Natural killer cell (primary cell): ENCODE measurements around the gene PLPP7. TPM values are rescaled to one million over a fixed set of nuclear protein-coding genes. Genes with fewer than 3 reads are reported as not detected.

Source experiments
- ATAC-seq, 3 donors: fragments of 150-1000 bp in 2 of 3; fragments of 200-7000 bp in 1 of 3; cut with Tn5 transposase; 1 replicate in 1 of 3; 2 replicates in 2 of 3; pipeline ENCODE4 v1.10.0; 2021; ENCODE audit warnings: mild to moderate bottlenecking in 2 of 3, moderate library complexity in 2 of 3
- DNase-seq, 2 donors: peaks; one replicate each; pipeline versions ENCODE4 v3.0.0 to v3.0.0-alpha.2; 2013 to 2021; ENCODE audit warnings: mixed read lengths in 1 of 2
- H3K27ac ChIP-seq: one replicate; pipeline ENCODE4 v1.5.1; 2013; ENCODE audit warnings: mild to moderate bottlenecking, low read length
- H3K27me3 ChIP-seq: one replicate; pipeline ENCODE4 v1.6.1; 2013; ENCODE audit warnings: low read length; ENCODE audit not compliant: control insufficient read depth, insufficient read depth
- H3K36me3 ChIP-seq: one replicate; pipeline ENCODE4 v1.6.1; 2013; ENCODE audit warnings: low read length; ENCODE audit not compliant: control insufficient read depth, insufficient read depth
- H3K4me1 ChIP-seq: one replicate; pipeline ENCODE4 v1.6.1; 2013; ENCODE audit warnings: low read length; ENCODE audit not compliant: control insufficient read depth, insufficient read depth
- H3K4me3 ChIP-seq: one replicate; pipeline ENCODE4 v1.5.1; 2013; ENCODE audit warnings: low read length
- H3K9me3 ChIP-seq: one replicate; pipeline ENCODE4 v1.6.1; 2013; ENCODE audit warnings: low read length; ENCODE audit not compliant: control insufficient read depth, insufficient read depth
- H3K27ac Mint-ChIP-seq, 2 donors: one replicate each; pipeline ENCODE4 v1.8.0; 2022; ENCODE audit warnings: mild to moderate bottlenecking in 2 of 2, mixed read lengths in 2 of 2, moderate library complexity in 1 of 2
- H3K27me3 Mint-ChIP-seq, 2 donors: one replicate each; pipeline ENCODE4 v1.8.0; 2022; ENCODE audit warnings: low read depth in 2 of 2, mixed read lengths in 2 of 2
- H3K36me3 Mint-ChIP-seq: one replicate; pipeline ENCODE4 v1.8.0; 2022; ENCODE audit warnings: mixed read lengths
- H3K4me1 Mint-ChIP-seq, 2 donors: one replicate each; pipeline ENCODE4 v1.8.0; 2022; ENCODE audit warnings: mixed read lengths in 2 of 2
- H3K4me3 Mint-ChIP-seq: one replicate; pipeline ENCODE4 v1.8.0; 2022; ENCODE audit warnings: mild to moderate bottlenecking, moderate library complexity, mixed read lengths
- H3K9me3 Mint-ChIP-seq, 2 donors: one replicate each; pipeline ENCODE4 v1.8.0; 2022; ENCODE audit warnings: mixed read lengths in 2 of 2
- WGBS: methylation state at CpG from one replicate; pipeline ENCODE4 v1.1.7; 2013; ENCODE audit warnings: missing lambda C conversion rate; ENCODE audit not compliant: insufficient coverage; 5-methylcytosine and 5-hydroxymethylcytosine counted together
- intact Hi-C: fragments of 100-400 bp; cut with micrococcal nuclease; formaldehyde crosslinking; loops from one replicate; pipeline ENCODE4 v1.14.2; 2022
- total RNA-seq, 4 donors: library from RNA; stranded (reverse); fragments of 120-200 nt in 1 of 4; gene quantifications; one replicate each; pipeline versions ENCODE4 v1.2.3 to v1.2.4, GENCODE V29; 2013 to 2022
- TF ChIP-seq, protein P1 (sequence below): fragments of 200-600 bp; IDR thresholded peaks from one replicate; pipeline ENCODE4 v1.8.0; 2022; ENCODE audit warnings: antibody characterized with exemption

PLPP7 gene
- total RNA-seq, 3 donors from 2014 or later (not counting 1 experiment from before 2014, with no cell fraction given) = 0.28 to 0.59 (median 0.34) TPM

DNA sequence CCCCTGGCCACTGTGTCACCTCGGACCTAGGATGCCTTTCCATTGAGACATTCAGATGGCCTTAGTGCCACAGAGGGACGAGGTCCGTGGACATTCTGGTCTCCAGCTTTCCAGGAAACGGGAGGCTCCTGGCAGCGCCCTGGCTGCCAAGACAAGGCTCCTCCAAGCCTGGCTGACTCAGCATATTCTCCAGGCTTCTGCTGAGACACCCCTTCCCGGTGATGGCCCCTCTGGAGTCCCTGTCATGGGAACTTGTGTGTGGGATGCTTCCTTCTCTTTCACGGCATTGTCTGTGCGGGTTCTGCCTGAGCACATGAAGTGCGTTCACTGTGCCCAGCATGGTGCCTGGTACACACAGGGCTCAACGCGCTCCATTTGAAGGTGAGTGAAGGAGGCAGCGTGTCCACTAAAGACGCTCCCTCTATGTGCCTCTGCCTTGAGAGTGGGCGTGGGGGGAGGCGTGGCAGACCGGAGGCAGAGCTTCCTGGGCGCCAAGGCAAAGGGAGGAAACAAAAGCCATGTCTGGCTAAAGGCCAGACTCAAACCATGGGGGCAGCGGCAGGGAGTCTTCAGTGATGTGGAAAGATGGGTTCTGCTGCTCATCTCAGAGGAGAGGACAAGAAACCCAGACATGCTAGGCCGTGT lies 58.0 kb downstream of the PLPP7 start:
- no peaks in the 10 kb centered on the region for H3K36me3 Mint-ChIP-seq

DNA sequence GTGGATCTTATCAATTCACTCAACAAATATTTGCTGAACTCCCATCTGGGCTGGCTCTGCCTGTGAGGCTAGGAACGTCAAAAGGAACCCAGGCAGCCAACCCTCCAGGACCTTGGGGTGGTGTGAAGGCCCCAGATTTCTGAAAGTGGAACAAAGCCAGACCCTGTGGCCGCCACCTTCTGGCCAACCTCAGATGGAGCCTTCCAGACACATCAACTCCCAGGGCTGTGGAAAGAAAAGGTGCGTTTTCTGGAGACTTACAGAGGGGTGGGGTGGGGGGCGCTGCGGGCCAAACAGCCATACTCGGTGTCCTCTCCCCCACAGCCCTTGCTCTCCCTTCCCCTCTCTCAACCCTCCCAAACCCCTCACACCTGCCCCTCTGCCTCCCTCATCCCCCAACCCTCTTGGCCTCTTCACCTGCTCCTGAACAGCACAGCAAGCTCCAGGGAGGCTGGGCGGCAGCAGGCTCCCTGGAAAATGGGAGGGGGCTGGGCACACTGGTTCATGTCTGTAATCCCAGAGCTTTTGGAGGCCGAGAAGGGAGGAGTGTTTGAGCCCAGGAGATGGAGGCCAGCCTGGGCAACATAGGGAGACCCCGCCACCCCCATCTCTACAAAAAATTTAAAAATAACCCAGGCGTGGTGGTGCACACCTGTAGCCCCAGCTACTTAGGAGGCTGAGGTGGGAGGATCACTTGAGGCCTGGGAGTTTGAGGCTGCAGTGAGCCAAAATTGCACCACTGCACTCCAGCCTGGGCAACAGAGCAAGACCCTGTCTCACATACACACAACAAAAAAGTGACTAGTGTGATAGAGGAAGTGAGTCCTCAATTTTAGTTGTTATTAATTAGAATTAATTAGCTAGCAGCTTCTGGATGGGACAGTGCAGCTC lies 59.4 kb downstream of the PLPP7 start:
- intact Hi-C loops = no loop called here
- Histone ChIP-seq H3K27me3 (no peaks in the 10 kb centered on the region), H3K9me3 (no peaks in the 10 kb centered on the region), H3K36me3 (no peaks in the 10 kb centered on the region), H3K4me1 (peaks cover 8% of the 10 kb centered on the region), H3K4me3 (no peak overlapping the region), H3K27ac (no peak overlapping the region)
- H3K27me3 Mint-ChIP-seq = peaks cover 0 to 3% of the 10 kb centered on the region in 2 donors
- H3K9me3 Mint-ChIP-seq = no peaks in the 10 kb centered on the region
- 87% methylated on average over 5 of the region's 10 CpGs for WGBS
- DNase-seq = no peak
- no peak for ATAC-seq
- no peak overlapping the region for H3K27ac Mint-ChIP-seq
- H3K4me1 Mint-ChIP-seq = peaks cover 0 to 8% of the 10 kb centered on the region in 2 donors
- H3K36me3 Mint-ChIP-seq = no peaks in the 10 kb centered on the region
- H3K4me3 Mint-ChIP-seq = no peak overlapping the region
- TF ChIP-seq, protein P1, sequence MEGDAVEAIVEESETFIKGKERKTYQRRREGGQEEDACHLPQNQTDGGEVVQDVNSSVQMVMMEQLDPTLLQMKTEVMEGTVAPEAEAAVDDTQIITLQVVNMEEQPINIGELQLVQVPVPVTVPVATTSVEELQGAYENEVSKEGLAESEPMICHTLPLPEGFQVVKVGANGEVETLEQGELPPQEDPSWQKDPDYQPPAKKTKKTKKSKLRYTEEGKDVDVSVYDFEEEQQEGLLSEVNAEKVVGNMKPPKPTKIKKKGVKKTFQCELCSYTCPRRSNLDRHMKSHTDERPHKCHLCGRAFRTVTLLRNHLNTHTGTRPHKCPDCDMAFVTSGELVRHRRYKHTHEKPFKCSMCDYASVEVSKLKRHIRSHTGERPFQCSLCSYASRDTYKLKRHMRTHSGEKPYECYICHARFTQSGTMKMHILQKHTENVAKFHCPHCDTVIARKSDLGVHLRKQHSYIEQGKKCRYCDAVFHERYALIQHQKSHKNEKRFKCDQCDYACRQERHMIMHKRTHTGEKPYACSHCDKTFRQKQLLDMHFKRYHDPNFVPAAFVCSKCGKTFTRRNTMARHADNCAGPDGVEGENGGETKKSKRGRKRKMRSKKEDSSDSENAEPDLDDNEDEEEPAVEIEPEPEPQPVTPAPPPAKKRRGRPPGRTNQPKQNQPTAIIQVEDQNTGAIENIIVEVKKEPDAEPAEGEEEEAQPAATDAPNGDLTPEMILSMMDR = no peak

More for the DNA sequence above, 58.0 kb downstream of the PLPP7 start:
- H3K4me1 Mint-ChIP-seq = peaks cover 0 to 8% of the 10 kb centered on the region in 2 donors
- H3K9me3 ChIP-seq = no peaks in the 10 kb centered on the region
- no peak for DNase-seq
- H3K27me3 Mint-ChIP-seq = peaks cover 3 to 7% of the 10 kb centered on the region in 2 donors
- no peaks in the 10 kb centered on the region for H3K27me3 ChIP-seq
- 75% methylated on average over 19 of the region's 19 CpGs for WGBS
- no peaks in the 10 kb centered on the region for H3K9me3 Mint-ChIP-seq
- peaks cover 8% of the 10 kb centered on the region for H3K4me1 ChIP-seq
- TF ChIP-seq, protein P1 = no peak
- no peak overlapping the region for H3K4me3 ChIP-seq
- no peaks in the 10 kb centered on the region for H3K36me3 ChIP-seq
- H3K27ac Mint-ChIP-seq = no peak overlapping the region
- intact Hi-C loops = no loop called here
- H3K27ac ChIP-seq = no peak overlapping the region
- ATAC-seq = no peak
- no peak overlapping the region for H3K4me3 Mint-ChIP-seq

DNA sequence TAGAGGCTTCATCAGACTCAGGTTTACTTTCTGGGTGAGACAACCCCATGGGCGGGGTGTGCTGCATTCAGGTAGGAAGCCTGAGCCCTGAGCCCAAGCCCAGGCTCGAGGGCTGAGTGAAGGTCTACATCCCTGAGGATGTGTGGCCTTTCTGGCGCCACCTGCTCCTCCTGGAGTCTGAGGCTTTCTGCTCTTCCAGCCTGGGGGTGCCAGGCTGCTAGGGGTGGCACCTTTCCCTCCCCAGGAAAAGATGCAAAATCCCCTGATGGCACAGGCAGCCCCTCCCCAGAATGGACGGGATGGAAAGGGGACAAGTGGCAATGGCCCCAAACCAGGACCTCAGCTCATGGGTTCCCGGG lies 60.0 kb downstream of the PLPP7 start:
- no peaks in the 10 kb centered on the region for H3K36me3 ChIP-seq
- no peaks in the 10 kb centered on the region for H3K27me3 ChIP-seq
- TF ChIP-seq, protein P1 = no peak
- no peak for ATAC-seq
- DNase-seq = no peak
- H3K36me3 Mint-ChIP-seq = no peaks in the 10 kb centered on the region
- H3K27me3 Mint-ChIP-seq = peaks cover 0 to 3% of the 10 kb centered on the region in 2 donors
- H3K27ac ChIP-seq = no peak overlapping the region
- peaks cover 0 to 8% of the 10 kb centered on the region in 2 donors for H3K4me1 Mint-ChIP-seq
- no peaks in the 10 kb centered on the region for H3K9me3 Mint-ChIP-seq
- H3K4me3 ChIP-seq = no peak overlapping the region
- 67% methylated on average over 5 of the region's 5 CpGs for WGBS
- H3K27ac Mint-ChIP-seq = no peak overlapping the region
- H3K4me1 ChIP-seq = peaks cover 8% of the 10 kb centered on the region
- intact Hi-C loops = no loop called here
- H3K4me3 Mint-ChIP-seq = no peak overlapping the region
- H3K9me3 ChIP-seq = no peaks in the 10 kb centered on the region
